ENCODE measurements around the gene BCR.
A peak's percentile ranks its signal among the peaks of the same experiment; 100 is the strongest.

Gene BCR

DNA sequence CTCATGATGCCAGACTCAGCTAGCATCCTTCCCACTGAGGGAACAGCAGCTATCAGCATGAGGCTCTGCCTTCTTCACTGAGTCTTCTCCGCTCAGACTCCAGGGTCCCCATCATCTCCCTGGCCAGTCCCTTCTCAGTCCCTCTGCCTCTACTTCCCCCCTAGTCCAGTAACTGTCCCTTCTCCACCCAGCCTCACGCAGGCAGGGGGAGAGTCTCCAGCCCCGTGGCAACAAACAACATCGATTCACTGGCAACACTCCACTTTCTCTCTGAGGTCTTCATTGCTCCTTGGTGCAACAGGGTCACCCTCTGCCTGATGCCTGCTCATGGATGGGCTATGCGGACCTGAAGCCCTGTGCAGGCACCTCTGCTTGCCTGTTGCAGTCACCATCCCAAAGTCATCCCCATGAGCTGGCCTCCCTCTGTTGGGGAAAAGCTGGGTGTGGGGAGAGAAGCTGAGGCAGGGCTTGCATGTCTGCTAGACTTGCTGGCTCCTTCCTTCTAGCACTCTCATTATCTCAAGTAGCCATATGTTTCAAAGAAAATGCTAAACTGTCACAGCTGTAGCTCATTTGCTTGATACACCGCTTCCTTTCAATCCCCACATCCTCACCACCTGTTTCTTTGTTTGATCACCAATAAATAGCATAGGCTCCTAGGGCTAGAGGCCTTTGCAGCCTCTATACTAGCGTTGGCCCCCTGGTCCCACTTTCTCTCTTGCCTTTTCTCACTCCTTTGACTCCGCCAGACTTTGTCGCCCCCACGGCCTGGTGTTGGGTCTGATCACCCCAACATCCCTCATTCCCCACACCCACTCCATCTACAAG, 4.3 kb upstream of the BCR start:
- no peak for DNase-seq (ENCODE audit: low read depth, low spot score)

- no peak for DNase-seq (ENCODE audit: low read depth, low spot score)
These were observed 3.7 kb upstream of the BCR start for GRCh38 chr22:23176645-23177027.

GRCh38 chr22:23177197-23177596, 3.1 kb upstream of the BCR start:
- DNase-seq (ENCODE audit: low read depth, low spot score), result peak; percentile 53

- peak; percentile 89 for DNase-seq (ENCODE audit: low read depth, low spot score)
These were observed 1.6 kb upstream of the BCR start for GRCh38 chr22:23178512-23179254.

GRCh38 chr22:23179381-23180299, 669 bp upstream of the BCR start:
- DNase-seq (ENCODE audit: low read depth, low spot score), result peak; percentile 47

- DNase-seq (ENCODE audit: low read depth, low spot score), result no peak
These were observed 798 bp downstream of the BCR start for GRCh38 chr22:23180893-23181720.

GRCh38 chr22:23181721-23182308, 1.5 kb downstream of the BCR start:
- DNase-seq (ENCODE audit: low read depth, low spot score), result no peak

- DNase-seq (ENCODE audit: low read depth, low spot score), result peak; percentile 55
These were observed 2.2 kb downstream of the BCR start for GRCh38 chr22:23182309-23183060.

GRCh38 chr22:23183061-23183698, 2.9 kb downstream of the BCR start:
- peak; percentile 86 for DNase-seq (ENCODE audit: low read depth, low spot score)

DNA sequence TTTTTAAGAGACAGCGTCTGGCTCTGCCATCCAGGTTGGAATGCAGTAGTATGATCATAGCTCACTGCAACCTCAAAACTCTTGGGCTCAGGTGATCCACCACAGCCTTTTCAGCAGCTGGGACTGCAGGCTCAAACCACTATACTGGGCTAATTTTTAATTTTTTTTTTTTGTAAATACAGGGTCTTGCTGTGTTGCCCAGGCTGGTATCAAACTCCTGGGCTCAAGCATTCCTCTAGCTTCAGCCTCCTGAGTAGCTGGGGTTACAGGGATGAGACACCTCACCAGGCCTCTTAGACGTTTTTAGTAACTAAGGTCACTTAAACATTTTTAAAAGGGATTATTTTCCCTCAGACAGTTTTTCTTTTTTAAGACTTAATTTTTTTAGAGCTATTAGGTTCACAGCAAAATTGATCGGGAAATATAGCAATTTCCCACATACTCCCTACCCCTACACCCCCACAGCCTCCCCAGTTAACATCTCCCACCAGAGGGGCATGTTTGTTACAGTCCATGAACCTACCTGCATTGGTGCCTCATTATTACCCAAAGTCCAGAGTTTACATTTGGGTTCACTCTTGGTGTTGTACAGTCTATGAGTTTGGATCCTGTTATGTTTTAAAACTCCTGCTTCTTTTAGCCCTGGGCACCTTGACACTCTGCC, 3.9 kb downstream of the BCR start:
- no peak for DNase-seq (ENCODE audit: low read depth, low spot score)

DNA sequence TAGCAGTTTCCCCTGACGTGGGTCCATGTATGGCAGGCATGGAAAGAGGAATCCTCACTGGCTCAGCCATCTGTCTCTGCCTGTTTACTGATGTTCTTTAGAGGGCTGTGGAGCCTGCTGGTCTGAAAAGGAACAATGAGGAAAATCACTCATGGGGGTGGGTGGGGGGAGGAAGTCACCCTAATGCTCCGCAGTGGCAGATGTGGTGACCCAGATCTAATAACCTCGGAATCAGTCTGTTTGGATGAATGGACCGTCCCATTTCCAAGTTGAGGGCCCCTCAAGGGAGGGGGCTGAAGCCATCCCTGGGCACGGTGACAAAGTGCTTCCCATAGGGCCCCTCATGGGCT, 4.4 kb downstream of the BCR start:
- no peak for DNase-seq (ENCODE audit: low read depth, low spot score)

- DNase-seq (ENCODE audit: low read depth, low spot score), result no peak
These were observed 6.9 kb downstream of the BCR start for GRCh38 chr22:23187211-23187610.

DNA sequence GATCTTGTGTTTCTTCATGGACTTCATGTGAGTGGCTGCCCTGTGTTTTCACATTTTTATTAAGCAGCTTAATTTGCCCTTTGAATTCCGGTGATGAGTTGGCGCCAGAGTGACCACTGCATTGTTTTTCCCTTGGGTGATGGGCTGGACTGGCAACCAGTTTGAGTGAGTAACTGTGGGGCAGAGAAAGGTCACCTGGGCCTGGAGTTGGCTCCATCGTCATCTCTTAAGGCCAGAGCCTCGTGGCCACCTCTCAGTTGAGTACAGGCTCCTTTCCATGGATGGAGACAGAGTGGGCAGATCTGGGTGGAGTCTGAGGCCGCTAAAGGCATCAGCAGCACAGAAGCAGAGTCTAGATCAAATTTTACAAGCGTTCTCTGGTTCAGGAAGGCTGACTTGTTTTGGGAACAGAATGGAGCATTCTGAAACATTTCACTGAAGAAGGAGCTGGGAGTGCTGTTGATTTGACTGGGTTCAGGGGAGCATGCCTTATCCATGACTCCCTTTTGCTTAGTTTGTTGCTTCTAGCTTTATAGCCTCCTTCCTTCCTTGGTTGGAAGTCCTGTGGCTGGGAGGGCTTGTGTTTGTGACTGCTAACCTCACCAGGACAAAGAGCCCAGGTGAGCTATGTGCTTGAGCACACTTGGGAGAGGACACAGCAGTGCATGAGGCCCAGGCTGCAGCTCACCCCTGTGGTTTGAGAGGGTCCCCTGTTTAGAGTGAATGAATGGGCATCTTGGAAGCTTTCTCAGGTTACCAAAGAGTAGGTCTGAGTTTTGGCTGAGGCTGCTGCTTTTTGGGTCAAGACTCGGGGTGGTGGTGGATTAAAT, 7.8 kb downstream of the BCR start:
- no peak for DNase-seq (ENCODE audit: low read depth, low spot score)

DNA sequence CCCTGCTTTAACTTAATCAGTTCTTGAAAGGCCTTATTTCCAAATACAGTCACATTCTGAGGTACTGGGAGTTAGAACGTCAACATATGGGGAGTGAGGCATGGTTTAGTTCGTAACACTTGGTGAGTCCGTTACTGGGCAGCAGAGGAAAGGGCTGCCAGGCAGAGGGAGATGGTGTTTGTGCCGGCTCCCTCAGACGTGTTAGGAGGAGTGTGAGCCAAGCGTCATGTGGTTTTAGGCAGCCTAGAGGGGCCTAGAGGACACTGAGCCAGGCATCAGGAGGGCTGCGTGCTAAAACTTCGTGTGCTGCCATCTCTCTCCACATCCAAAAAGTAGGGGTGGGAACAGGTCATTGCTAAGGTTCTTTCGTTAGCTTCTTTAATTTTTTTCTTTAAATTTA, 10.2 kb downstream of the BCR start:
- no peak for DNase-seq (ENCODE audit: low read depth, low spot score)

- DNase-seq (ENCODE audit: low read depth, low spot score), result no peak
These were observed 11.8 kb downstream of the BCR start for GRCh38 chr22:23192133-23192532.

DNA sequence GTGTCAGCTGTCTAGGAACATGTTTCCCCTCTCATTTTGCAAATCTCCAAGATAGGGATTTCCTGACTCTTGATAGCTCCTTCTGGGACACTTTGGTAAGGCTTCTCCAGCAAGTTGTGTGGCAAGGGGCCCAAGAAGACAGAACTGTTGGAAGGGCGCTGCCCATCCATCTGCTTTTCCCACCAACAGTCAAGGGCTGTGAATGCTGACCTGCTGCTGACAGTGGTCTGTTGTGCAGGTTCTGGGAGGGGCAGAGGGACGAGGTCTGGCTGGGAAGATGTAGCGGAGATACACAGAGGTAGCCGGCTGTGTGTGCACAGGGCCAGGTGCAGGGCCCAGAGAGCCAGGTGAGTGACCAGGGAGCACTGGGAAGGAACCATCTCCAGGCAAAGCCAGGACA, 12.2 kb downstream of the BCR start:
- DNase-seq (ENCODE audit: low read depth, low spot score), result no peak

- DNase-seq (ENCODE audit: low read depth, low spot score), result no peak
These were observed 13.0 kb downstream of the BCR start for GRCh38 chr22:23193196-23193827.

GRCh38 chr22:23193882-23194281, 13.6 kb downstream of the BCR start:
- no peak for DNase-seq (ENCODE audit: low read depth, low spot score)
